PFSK-1 (cell line): Measurements from ENCODE around the gene SRGAP3.

Experiments
- FOXP2 ChIP-seq: optimal IDR thresholded peaks from 2 replicates; pipeline ENCODE3; 2011; ENCODE audit warnings: borderline replicate concordance, control low read depth, inconsistent platforms; ENCODE audit not compliant: insufficient read depth; ENCODE audit errors: extremely low read length, extremely low read depth
- POLR2AphosphoS5 ChIP-seq: IDR thresholded peaks from 2 replicates; pipeline ENCODE4 v1.6.1; 2012; ENCODE audit warnings: low read depth, mild to moderate bottlenecking, control low read depth, low read length, moderate library complexity
- REST ChIP-seq, 2 experiments: IDR thresholded peaks; 2 replicates each; pipeline versions ENCODE4 v1.6.1 to v1.8.0; 2011 to 2012; ENCODE audit warnings: low read depth in 2 of 2, low read length in 2 of 2, control low read depth in 1 of 2, inconsistent platforms in 1 of 2, mild to moderate bottlenecking in 1 of 2, moderate library complexity in 1 of 2; ENCODE audit not compliant: insufficient read depth in 1 of 2
- SIN3A ChIP-seq: IDR thresholded peaks from 2 replicates; pipeline ENCODE4 v1.6.1; 2012; ENCODE audit warnings: mild to moderate bottlenecking, low read length, moderate library complexity, borderline replicate concordance; ENCODE audit not compliant: insufficient read depth
- TAF1 ChIP-seq: IDR thresholded peaks from 2 replicates; pipeline ENCODE4 v1.6.1; 2012; ENCODE audit warnings: low read length, control low read depth, borderline replicate concordance; ENCODE audit not compliant: insufficient read depth

The SRGAP3 gene

DNA sequence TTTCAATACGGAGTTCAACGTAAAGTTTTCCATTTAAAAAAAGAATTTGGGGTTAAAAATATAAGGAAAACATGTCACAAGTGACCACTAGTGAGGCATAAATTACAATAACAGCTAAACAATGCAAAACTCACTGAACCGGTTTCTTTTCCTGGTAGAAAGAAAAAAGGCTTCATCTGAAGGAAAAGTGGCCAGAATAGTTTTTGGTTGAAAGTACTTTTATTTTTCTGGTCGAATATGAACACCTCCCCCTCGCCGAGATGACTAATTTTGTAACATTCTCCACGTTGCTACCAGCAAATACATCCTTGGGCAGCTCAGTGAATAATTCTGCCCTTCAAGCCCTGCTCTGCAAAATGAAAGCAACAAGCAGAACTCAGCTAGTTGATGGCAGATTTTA lies 3.9 kb upstream of the SRGAP3 start:
- no peak for TF ChIP-seq TAF1
- no peak for TF ChIP-seq FOXP2
- TF ChIP-seq SIN3A = no peak
- TF ChIP-seq POLR2AphosphoS5 = no peak
- TF ChIP-seq REST (IDR thresholded peaks at IDR 0.05; ENCODE audit: insufficient read depth in 1 of 2, low read depth in 2 of 2, low read length in 2 of 2) = no peak

GRCh38 chr3:9251055-9251786 lies 1.8 kb upstream of the SRGAP3 start:
- no peak for TF ChIP-seq REST (IDR thresholded peaks at IDR 0.05; ENCODE audit: insufficient read depth in 1 of 2, low read depth in 2 of 2, low read length in 2 of 2)
- no peak for TF ChIP-seq POLR2AphosphoS5
- no peak for TF ChIP-seq TAF1
- no peak for TF ChIP-seq SIN3A
- no peak for TF ChIP-seq FOXP2

- TF ChIP-seq FOXP2 (no peak), SIN3A (no peak), REST (IDR thresholded peaks at IDR 0.05; ENCODE audit: insufficient read depth in 1 of 2, low read depth in 2 of 2, low read length in 2 of 2) (no peak), TAF1 (no peak)
Observed at GRCh38 chr3:9250236-9250635, 790 bp upstream of the SRGAP3 start.

- TF ChIP-seq SIN3A (no peak), TAF1 (no peak), REST (IDR thresholded peaks at IDR 0.05; ENCODE audit: insufficient read depth in 1 of 2, low read depth in 2 of 2, low read length in 2 of 2) (no peak), FOXP2 (no peak), POLR2AphosphoS5 (no peak)
Observed at GRCh38 chr3:9248522-9249271, 749 bp downstream of the SRGAP3 start.
